CD4-positive, alpha-beta T cell treated with Interleukin-1 beta for 1 hour (primary cell): ENCODE measurements around the gene UGT1A9.
"Not testable (repeated sequence)": the region's sequence is repeated elsewhere in the genome, so short reads cannot be mapped to it uniquely, and the experiment has no call there.

Experiments used
- DNase-seq, 2 donors: peaks; one replicate each; pipeline ENCODE4 v3.0.0-alpha.2; 2020 to 2022

The UGT1A9 gene

DNA sequence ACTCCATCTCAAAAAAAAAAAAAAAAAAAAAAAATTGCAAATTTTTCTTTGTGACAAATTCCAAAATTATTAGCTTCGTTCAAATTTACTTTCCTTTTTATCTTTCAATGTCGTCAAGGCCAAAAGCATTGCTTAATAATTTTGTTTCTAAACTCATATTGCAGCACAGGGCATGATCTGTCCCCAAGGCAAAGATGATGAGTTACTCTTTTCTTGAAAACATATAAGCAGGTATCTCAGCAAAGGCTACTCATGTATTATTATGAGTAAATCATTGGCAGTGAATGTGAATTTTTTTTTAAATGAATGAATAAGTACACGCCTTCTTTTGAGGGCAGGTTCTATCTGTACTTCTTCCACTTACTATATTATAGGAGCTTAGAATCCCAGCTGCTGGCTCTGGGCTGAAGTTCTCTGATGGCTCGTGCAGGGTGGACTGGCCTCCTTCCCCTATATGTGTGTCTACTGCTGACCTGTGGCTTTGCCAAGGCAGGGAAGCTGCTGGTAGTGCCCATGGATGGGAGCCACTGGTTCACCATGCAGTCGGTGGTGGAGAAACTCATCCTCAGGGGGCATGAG lies 9.9 kb downstream of the UGT1A9 start, which contains the start of gene UGT1A7:
TSS of gene UGT1A7 (plus strand) at position 381 of the 579 bp plus-strand sequence. CDS start at position 418, 37 bp downstream.
- DNase-seq: no peak

DNA sequence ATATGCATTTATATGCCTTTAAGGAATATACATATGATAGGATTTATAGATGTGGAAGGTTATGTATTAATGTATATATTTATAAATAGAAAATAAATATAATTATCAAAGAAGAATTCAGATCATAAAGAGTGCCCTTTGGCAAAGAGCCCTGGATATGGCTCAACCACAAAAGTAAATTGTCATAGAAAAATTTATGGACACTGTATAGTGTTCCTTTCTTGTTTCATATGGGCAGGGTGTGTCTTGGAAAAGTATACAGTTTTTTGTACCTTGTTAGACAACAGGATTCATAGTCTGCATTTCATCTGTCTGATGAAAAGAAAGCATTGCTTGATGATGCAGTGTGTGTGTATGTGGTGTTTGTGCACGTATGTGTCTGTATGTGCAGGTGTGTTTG lies 12.9 kb downstream of the UGT1A9 start:
- DNase-seq: no peak

DNA sequence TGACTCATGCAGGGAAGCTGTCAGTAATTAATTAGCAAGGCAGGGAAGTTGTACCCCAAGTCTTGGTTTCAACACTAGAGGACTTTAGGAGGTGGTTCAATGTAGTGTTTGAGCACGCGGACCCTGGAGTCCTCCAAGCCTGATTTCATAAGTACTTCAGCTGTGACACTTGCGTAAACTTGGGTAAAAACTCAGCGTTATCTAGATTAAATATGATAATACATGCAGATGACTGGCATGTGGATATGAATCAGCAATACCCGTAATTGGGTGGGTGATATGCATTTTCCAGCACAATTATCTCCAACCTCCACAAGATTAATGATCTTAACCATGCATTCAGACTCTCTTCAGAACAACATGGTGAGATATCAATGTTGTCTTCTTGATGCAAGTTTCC lies 15.2 kb downstream of the UGT1A9 start:
- DNase-seq: no peak

DNA sequence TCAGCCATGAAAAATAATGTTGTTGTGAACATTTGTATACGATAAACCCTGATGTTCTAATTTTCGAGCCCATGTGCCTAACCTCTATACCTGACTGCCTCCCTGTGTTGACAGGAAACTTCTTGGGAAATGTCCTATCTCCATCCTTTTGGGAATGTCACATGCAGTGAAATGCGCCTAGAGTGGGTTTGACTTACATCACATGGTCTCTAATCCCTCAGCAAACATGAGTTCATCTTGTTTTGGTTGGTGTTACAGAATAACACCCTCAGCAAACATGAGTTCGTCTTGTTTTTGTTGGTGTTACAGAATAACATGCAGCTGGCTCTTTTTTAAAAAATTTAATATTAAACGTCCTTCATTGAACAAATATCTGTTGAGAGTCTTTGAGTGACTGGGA lies 16.6 kb downstream of the UGT1A9 start:
- DNase-seq: no peak

DNA sequence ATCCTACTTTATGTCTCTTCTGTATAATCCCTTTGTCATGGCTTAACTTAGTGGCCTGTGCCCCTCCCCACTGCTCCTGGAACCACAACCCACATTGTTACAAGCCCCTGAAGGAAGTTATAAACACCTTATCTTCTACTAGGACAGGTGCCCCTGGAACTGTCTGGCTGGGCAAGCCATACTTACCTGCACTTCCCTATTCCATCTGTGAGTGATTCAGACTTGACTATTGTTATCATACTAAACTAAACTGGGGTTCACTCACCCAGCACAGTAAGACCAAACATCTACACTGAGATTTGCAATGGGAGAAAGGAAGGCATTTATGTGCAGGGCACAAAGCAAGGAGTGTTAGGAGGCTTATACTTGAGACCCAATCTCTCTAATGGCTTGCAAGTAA lies 17.3 kb downstream of the UGT1A9 start:
- DNase-seq: no peak

DNA sequence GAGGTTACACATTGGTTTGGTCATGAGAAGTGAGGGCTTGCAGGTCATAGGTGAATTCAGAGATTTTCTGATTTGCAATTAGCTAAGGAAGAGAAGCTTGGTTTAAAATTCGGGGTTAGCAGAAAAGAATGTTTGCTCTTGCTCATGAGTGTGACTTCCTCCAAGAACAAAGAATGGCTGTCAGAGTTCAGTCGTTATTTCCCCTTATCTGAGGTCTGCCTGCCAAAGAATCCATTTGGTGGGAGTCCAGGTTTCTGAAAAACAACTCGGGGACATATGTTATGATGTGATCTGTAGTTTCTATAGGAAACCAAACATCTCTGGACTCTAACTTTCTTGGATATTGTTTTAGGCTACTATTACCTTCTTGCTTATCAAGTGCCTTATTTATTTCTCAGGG lies 17.8 kb downstream of the UGT1A9 start:
- no peak for DNase-seq

DNA sequence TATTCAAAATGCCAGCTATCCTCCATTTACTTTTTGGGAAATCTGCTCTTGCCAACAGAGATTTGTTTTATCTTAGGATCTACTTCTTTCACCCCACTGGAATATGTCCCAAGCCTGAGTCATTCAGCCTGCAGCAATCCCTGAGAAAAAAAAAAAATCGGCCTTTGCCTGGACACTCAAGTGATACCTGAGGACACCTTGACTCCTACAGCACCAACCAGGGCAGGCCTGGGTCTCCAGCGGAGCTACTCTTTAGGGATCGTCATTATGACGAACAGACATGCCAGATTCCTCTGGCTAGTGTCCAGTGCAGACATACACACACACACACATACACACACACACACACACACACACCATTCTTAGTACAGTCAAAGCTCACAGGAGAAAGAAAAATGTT lies 18.7 kb downstream of the UGT1A9 start:
- DNase-seq: no peak

DNA sequence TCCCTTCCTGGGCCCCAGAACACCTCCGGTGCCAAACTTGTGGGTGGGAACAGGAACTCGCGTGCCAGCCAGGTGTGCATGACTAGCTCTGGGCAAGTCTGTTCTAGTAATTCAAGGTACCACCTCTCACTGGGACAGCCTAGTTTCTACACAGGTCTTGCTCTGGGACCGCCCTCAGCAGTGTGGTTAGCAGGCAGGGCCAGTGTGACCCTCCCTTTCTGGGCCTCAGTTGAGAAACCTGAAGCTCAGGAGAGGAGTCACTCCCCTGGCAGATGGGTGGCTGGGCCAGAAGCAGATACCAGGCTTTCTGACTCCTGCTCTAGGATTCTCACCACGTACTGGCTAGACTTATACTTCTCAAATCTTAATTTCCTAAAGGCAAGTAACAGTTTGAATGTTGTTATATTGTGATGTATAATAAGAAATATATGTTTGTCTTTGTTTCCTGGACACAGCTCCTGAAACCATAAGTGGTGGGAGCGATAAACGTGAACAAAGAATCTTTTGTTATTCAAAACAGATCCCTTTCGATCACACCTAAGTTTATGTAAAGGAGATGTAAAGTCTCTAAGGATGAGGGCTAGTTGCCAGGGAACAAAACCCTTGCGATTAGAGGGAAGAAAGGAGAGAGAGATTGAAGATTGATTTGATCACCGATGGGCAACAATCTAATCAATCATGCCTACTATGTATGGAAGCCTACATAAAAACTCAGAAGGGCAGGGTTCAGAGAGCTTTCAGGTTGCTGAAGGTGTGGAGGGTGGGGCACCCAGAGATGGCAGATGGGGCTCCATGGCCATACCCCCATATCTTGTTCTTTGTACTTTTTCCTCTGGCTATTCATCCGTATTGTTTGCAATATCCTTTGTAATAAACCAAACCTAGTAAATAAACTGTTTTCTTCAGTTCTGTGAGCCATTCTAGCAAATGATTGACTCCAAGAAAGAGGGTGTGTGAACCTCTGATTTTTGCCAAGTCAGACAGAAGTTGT lies 20.0 kb downstream of the UGT1A9 start:
- no peak for DNase-seq

DNA sequence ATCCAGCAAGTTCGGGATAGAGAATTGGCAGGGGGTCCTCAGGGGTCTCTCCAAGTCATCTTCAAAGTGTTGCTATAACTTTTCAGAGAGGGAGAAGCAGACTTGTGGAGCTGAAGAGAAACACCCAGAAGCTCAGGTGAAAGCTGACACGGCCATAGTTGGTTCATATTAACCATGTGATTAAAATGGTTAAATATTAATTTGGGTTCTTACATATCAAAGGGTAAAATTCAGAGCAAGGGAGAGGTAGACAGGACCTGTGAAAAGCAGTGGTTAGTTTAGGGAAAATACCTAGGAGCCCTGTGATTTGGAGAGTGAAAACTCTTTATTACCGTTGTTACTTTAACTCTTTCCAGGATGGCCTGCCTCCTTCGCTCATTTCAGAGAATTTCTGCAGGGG lies 20.9 kb downstream of the UGT1A9 start, which contains the start of gene UGT1A6:
TSS of gene UGT1A6 (plus strand) at position 243 of the 400 bp plus-strand sequence. CDS start at position 358, 115 bp downstream.
- DNase-seq: no peak

DNA sequence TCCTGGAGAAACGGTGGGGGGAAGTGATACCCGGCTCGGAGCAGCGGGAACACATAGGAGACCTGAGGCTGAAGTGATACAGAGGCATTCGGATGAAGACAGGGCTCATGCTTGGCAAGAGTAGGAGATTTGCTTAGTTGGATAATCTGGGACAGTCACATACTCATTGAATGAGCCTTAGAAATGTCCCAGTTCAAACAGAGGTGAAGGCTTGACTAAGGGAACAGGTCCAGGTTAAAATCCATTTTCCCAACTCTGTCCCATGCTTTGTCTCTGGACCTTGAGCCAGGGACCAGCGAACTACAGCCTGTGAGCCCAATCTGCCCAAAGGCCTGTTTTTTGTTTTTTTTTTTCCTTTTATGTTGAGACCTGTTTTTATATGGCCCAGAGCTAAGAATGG lies 22.3 kb downstream of the UGT1A9 start:
- DNase-seq: no peak

DNA sequence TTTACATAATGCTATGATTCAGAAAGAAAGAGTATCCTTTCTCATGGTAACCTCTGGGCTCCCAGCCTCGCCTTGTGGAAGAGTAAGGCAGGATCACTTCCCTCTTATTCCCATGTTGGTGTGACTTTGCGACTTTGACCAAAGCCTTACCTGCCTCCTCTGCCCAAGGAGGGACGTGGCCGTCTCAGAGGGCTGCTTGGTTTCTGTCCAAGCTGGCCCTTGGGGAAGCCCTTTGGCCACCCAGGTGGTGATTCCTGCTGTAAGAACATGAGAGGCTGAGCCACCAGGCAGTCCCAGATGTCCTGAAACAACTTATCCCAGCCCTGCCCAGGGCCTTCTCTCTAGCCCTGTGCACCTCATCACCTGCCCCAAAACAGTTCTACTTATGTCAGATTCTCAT lies 27.0 kb downstream of the UGT1A9 start:
- no peak for DNase-seq

DNA sequence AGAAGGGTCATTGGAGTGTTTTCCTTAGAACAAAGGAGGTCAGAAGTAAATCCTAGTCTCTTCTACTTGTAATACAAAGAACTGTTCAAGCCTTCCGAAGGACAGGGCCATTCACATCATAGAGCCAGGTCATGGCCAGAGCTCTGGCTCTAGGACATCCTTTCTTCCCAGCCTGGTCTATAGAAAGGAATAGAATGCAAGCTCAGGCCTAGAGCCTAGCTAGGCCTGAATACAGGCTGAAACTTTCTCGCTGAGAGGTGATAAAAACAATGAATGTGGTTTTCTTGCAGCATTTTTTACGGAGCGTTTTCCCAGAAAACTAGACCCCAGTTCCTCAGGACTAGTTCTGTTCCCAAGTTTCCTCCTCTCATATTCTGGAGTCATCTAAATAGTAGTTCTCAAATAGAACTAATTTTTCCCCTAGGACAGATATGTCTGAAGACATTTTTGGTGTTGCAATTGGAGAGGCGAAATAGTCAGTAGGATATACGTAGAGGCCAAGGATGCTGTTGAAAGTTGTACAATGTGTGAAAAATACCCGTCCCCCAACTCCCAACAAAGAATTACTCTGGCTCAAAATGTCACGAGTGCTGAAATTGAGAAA lies 27.8 kb downstream of the UGT1A9 start:
- no peak for DNase-seq

DNA sequence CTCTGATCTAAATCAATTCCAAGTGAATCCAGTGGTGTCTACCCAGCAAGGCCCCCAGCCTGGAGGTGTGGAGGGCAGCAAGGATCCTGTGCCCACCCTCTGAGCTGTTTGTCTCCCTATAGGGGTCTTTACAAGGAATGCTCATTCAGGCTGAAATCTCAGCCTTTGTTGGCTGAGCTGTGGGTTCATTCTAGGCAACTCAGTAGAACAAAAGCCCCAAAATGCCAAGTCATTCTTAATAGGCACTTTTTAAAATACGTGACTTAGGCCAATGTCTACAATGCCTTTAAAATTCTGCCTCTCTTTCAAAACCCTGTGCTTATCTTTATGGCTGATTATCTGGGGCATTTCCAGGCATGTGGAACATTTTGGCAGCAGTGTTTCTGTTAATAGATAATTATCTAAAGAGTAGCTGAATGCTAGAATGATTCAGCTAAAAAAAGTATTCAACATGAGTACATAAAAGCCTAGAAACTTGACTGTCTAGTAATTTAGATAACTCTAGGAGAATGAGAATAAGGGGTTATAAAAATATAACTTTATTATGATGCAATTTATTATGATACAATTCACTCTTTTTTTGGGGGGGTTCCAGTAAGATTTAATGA lies 28.4 kb downstream of the UGT1A9 start:
- no peak for DNase-seq

DNA sequence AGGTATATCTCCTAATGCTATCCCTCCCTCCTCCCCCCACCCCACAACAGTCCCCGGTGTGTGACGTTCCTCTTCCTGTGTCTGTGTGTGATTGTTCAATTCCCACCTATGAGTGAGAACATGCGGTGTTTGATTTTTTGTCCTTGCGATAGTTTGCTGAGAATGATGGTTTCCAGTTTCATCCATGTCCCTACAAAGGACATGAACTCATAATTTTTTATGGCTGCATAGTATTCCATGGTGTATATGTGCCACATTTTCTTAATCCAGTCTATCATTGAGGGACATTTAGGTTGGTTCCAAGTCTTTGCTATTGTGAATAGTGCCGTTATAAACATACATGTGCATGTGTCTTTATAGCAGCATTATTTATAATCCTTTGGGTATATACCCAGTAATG lies 29.1 kb downstream of the UGT1A9 start:
- DNase-seq: not testable (repeated sequence)

DNA sequence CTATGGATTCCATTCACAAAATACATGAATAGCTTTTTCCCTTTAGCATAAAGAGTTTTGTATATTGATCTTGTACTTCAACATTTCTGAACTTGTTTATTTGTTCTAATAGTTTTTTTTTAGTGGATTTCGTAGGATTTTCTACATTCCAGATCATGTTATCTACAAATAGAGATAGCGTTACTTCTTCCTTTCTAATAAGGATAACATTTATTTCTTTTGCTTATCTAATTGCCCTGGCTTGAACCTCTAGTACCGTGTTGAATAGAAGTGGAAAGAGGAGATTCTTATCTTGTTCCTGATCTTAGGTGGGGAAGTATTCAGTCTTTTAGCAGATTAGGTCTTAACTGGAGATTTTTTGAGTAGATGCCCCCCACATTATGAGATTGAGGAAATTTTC lies 30.5 kb downstream of the UGT1A9 start:
- no peak for DNase-seq

DNA sequence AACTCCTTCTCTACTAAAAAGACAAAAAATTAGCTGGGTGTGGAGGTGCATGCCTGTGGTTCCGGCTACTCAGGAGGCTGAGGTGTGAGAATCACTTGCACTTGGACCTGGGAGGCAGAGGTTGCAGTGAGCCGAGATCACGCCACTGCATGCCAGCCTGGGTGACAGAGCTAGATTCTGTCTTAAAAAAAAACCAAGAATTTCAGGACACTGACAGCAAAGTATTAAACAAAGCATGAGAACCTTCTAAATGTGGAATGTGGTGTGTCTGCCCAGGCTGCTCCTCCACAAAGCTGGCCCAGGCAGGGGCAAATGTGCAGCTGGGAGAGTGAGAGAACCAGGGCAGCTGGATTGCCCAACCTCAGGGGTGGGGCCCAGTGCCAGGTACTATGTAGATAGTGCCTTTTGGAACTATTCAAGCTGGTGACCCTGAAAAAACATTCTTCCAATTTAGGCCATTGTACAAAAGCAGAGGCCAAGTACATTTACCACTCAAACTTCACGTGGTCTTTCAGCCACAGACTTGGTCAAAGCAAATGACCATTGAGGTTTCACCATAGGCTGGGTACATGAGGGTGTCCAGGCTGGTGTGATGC lies 34.3 kb downstream of the UGT1A9 start:
- no peak for DNase-seq

DNA sequence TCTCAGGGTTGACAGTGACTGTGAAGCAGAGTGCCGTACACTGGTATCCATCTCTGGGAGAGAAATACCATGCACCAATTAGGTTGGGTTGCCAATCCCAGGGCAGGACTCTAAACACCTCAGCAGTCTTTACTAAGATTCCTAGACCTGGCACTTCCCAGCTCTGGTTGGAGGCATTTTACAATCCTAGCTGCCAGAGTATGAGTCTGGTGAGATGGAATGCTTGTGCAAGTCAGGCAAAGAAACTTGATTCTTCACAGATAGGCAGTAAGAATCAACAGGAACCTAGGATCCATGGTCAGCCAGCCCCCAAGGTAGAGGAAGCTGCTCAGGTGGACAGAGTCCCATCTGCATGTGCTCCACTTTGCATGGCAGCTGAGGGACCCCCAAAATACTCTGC lies 35.0 kb downstream of the UGT1A9 start:
- no peak for DNase-seq

DNA sequence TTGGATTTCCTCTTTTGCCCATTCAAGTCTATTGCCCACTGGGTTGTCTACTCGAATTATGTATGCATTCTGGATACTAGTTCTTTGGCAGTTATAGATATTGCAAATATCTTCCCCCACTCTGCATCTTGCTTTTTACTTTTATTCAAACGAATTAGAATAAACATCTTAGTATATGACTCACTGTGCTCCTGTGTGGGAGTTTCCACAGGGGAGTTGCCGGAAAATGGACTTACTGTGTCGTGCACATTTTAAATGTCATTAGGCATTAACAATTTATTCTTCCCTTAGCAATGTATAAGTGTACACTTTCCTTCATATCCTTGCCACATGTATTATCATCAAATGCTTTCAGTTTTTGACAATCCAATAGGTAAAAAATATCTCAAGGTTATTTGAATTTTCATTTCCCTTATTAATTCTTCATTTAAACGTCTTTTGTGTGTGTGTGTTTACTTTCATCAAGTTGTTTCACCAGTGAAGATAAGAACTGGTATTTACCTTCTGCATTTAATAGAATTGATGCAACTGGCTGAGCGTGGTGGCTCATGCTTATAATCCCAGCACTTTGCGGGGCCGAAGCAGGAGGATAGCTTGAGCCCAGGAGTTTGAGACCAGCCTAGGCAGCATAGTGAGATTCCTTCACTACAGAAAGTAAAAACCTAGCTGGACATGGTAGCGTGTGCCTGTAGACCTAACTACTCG lies 36.4 kb downstream of the UGT1A9 start:
- DNase-seq: no peak

DNA sequence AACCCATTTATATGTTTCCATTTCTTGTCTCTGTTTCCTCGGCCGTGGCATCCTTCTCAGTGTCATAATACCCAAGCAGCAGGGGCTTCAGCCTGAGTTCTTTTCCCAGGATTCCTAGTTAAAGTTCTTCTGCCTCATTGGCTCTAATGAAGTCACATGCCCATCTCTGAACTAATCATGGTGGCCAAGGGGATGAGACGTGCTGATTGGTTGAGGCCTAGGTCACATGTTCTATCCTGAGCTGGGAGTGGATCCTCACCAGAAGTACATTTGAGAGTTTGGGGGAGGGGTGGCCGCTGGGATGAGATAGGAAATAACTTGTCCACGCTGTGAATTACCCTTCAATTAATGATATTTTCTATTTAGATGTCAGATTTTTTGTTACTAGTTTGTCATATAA lies 37.2 kb downstream of the UGT1A9 start:
- DNase-seq: no peak

DNA sequence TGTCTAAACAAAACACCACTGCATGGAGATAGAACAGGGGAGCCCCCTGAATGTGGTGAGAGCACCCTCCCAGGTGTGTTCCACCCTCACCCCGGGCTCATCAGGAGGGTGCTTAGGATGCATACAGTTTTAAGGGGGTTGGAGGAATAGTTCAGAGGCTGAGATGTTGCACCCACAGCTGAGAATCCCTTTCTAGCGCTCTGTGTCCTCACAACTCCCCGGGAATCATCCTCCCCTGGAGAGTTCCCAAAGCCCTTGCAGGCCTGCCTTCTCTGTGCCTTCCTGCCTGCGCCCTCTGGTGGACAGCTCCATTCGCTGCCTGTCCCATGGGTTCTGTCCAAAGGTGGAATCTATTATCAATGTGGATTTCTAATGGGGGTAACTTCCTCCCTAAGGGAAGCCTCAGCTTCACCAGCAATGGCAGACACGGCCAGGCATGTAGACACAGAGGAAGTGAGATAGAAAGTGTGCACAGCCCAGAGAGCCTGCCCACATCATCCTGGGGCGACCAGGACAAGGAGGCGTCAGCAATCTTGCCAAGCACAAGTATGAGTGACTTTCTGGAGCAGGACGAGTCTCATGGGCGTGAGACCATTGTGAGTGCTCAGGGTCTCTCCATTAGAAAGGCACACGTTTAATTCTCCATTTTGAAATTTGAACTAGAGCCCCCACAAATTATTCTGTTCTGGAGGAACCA lies 39.8 kb downstream of the UGT1A9 start:
- DNase-seq: peak; percentile 52 to 53

DNA sequence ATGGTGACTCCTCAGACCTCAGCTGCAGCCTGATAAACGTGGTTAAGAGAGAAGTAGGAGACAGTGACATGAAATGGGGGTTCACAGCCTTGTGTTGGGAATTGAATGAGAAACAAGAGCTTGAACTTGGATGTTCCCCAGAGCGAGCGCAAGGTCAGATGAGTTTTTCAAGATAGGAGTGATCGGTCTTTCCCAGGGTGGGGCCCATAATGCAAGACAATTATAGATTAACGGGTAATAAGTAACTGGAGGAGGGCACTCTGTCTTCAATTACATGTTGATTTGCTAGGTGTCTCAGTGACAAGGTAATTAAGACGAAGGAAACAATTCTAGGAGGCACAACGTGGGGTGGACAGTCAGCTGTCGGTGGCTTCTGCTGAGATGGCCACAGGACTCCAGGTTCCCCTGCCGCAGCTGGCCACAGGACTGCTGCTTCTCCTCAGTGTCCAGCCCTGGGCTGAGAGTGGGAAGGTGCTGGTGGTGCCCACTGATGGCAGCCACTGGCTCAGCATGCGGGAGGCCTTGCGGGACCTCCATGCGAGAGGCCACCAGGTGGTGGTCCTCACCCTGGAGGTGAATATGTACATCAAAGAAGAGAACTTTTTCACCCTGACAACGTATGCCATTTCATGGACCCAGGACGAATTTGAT lies 41.0 kb downstream of the UGT1A9 start, which contains the start of gene UGT1A5:
TSS of gene UGT1A5 (plus strand) at position 297 of the 651 bp plus-strand sequence. CDS start at position 382, 85 bp downstream.
- no peak for DNase-seq
